ENCODE results near the gene ITGA8. TPM values are rescaled to one million over a fixed set of nuclear protein-coding genes. Genes with fewer than 3 reads are reported as not detected.

Gene ITGA8
- total and polyA plus RNA-seq, 2 of the 13 experiments (the other 11 are each of a cell fraction or from before 2014, with no cell fraction given), result not detected

- no peak for TF ChIP-seq ZNF800 (CRISPR knock-in tag; IDR thresholded peaks at IDR 0.05)
- TF ChIP-seq ZNF619 (CRISPR knock-in tag; IDR thresholded peaks at IDR 0.05), result no peak
Measured at GRCh38 chr10:15725603-15726002, 5.9 kb upstream of the ITGA8 start (continued).

GRCh38 chr10:15724683-15725082 is 5.0 kb upstream of the ITGA8 start:
- no peak for DNase-seq (ENCODE audit: low spot score)
- Histone ChIP-seq H3K4me1 (ENCODE audit: insufficient read depth, low read length) (no peaks in the 10 kb centered on the region), H3K27ac (ENCODE audit: extremely low read length, insufficient read depth, low read length) (no peak overlapping the region), H4K20me1 (ENCODE audit: insufficient read depth, low read length) (no peaks in the 10 kb centered on the region), H3K27me3 (ENCODE audit: control insufficient read depth in 1 of 2, insufficient read depth in 2 of 2, low read length in 2 of 2) (peaks cover 2 to 34% of the 10 kb centered on the region in 2 experiments; a peak in 3 of 5 replicates), H3K36me3 (replicated peaks in 1 of 2; ENCODE audit: control insufficient read depth in 1 of 2, insufficient read depth in 2 of 2, low read length in 2 of 2) (no peaks in the 10 kb centered on the region), H3K79me2 (ENCODE audit: insufficient read depth, low read length) (no peaks in the 10 kb centered on the region), H3K9me3 (ENCODE audit: low read length) (no peaks in the 10 kb centered on the region), H2AFZ (ENCODE audit: low read length) (no peak overlapping the region), H3K4me3 (replicated peaks in 1 of 3; ENCODE audit: insufficient read depth in 1 of 3, low read depth in 2 of 3, low read length in 3 of 3) (no peak overlapping the region), H3K4me2 (ENCODE audit: low read depth, low read length) (no peak overlapping the region), H3K9ac (ENCODE audit: insufficient read depth, low read depth, low read length) (no peak overlapping the region)
- BruUV-seq (replicated peaks), result no TSS peak
- CTCF ChIA-PET (ENCODE audit: low intra/inter-chr PET ratio, low total read pairs), result interaction anchor here (2.0 kb wide), 1 partner anchor 290 kb away, joined by 17 read pairs; no protein-coding TSS in a partner anchor
- FAIRE-seq, result no peak
- POLR2A ChIA-PET, result no interaction called here
- intact Hi-C loops (cut with micrococcal nuclease; ENCODE audit: unreplicated experiment), result loop anchor here (1.0 to 5.0 kb wide), 3 partner anchors 137 to 296 kb away; no protein-coding TSS in a partner anchor
- in situ Hi-C loops (cut with HindIII; ENCODE audit: extremely low pct_ligation_motif_present, low pct_unique_long_range_greater_than_20kb), result loop anchor here (5.0 kb wide), 1 partner anchor 292 kb away; no protein-coding TSS in a partner anchor
- 15% methylated on average over 2 of the region's 2 CpGs for WGBS (ENCODE audit: low lambda C conversion rate)
- ATAC-seq, result no peak
- TF ChIP-seq MXD1 (CRISPR knock-in tag; IDR thresholded peaks at IDR 0.05), result no peak
- no peak for TF ChIP-seq DRAP1 (CRISPR knock-in tag; IDR thresholded peaks at IDR 0.05)
- TF ChIP-seq SMC3 (IDR thresholded peaks at IDR 0.05; ENCODE audit: low read length), result no peak
- no peak for TF ChIP-seq PHF20 (CRISPR knock-in tag; IDR thresholded peaks at IDR 0.05)
- TF ChIP-seq FOXO4 (CRISPR knock-in tag; conservative IDR thresholded peaks at IDR 0.05), result no peak
- no peak for TF ChIP-seq ARHGAP35 (CRISPR knock-in tag; IDR thresholded peaks at IDR 0.05; ENCODE audit: borderline replicate concordance)
- no peak for TF ChIP-seq GTF3A (CRISPR knock-in tag; conservative IDR thresholded peaks at IDR 0.05)
- TF ChIP-seq KLF16 (CRISPR knock-in tag; IDR thresholded peaks at IDR 0.05), result no peak
- TF ChIP-seq ZFP36L2 (CRISPR knock-in tag; IDR thresholded peaks at IDR 0.05), result no peak
- TF ChIP-seq IKZF4 (CRISPR knock-in tag; IDR thresholded peaks at IDR 0.05; ENCODE audit: borderline replicate concordance, low read depth, not compliant biosample characterization), result no peak
- no peak for TF ChIP-seq EED (CRISPR knock-in tag; IDR thresholded peaks at IDR 0.05)
- no peak for TF ChIP-seq ZNF276 (CRISPR knock-in tag; IDR thresholded peaks at IDR 0.05; ENCODE audit: low read depth)
- no peak for TF ChIP-seq PBX2 (CRISPR knock-in tag; IDR thresholded peaks at IDR 0.05)

Measured in HepG2 (cell line).